ENCODE data around the gene ITPR1. TPM values are rescaled to one million over a fixed set of nuclear protein-coding genes. Genes with fewer than 3 reads are reported as not detected.

ITPR1 gene
- polyA plus RNA-seq, 1 experiment = 1.4 TPM

GRCh38 chr3:4548356-4548755 is 55.2 kb downstream of the ITPR1 start:
- Histone ChIP-seq H3K4me3 (ENCODE audit: low read depth, low read length) (no peak overlapping the region), H3K36me3 (ENCODE audit: control insufficient read depth, insufficient read depth, low read length) (no peaks in the 10 kb centered on the region), H3K27me3 (ENCODE audit: control insufficient read depth, insufficient read depth, low read length) (no peaks in the 10 kb centered on the region)
- no peak for TF ChIP-seq CTCF (IDR thresholded peaks at IDR 0.05; ENCODE audit: insufficient read depth, low read depth, low read length)
- ChIA-PET POLR2A (no interaction called here), CTCF (no interaction called here)
- DNase-seq (ENCODE audit: low read depth) = no peak

- Histone ChIP-seq H3K36me3 (ENCODE audit: control insufficient read depth, insufficient read depth, low read length) (no peaks in the 10 kb centered on the region), H3K4me3 (ENCODE audit: low read depth, low read length) (no peak overlapping the region), H3K27me3 (ENCODE audit: control insufficient read depth, insufficient read depth, low read length) (no peaks in the 10 kb centered on the region)
- POLR2A ChIA-PET = no interaction called here
- no peak for DNase-seq (ENCODE audit: low read depth)
- CTCF ChIA-PET = no interaction called here
- TF ChIP-seq CTCF (IDR thresholded peaks at IDR 0.05; ENCODE audit: insufficient read depth, low read depth, low read length) = no peak
Observed at GRCh38 chr3:4548780-4549179, 55.6 kb downstream of the ITPR1 start.

GRCh38 chr3:4549896-4550295 is 56.7 kb downstream of the ITPR1 start:
- no peak for TF ChIP-seq CTCF (IDR thresholded peaks at IDR 0.05; ENCODE audit: insufficient read depth, low read depth, low read length)
- no peak for DNase-seq (ENCODE audit: low read depth)
- Histone ChIP-seq H3K27me3 (ENCODE audit: control insufficient read depth, insufficient read depth, low read length) (no peaks in the 10 kb centered on the region), H3K4me3 (ENCODE audit: low read depth, low read length) (no peak overlapping the region), H3K36me3 (ENCODE audit: control insufficient read depth, insufficient read depth, low read length) (no peaks in the 10 kb centered on the region)
- ChIA-PET CTCF (no interaction called here), POLR2A (no interaction called here)

- ChIA-PET POLR2A (no interaction called here), CTCF (interaction anchor here (1.0 to 1.2 kb wide), 2 partner anchors 9 to 200 kb away, joined by 3 to 4 read pairs; no protein-coding TSS in a partner anchor)
- no peak for TF ChIP-seq CTCF (IDR thresholded peaks at IDR 0.05; ENCODE audit: insufficient read depth, low read depth, low read length)
- DNase-seq (ENCODE audit: low read depth) = no peak
- no peaks in the 10 kb centered on the region for H3K27me3 ChIP-seq (ENCODE audit: control insufficient read depth, insufficient read depth, low read length)
- no peak overlapping the region for H3K4me3 ChIP-seq (ENCODE audit: low read depth, low read length)
- H3K36me3 ChIP-seq (ENCODE audit: control insufficient read depth, insufficient read depth, low read length) = no peaks in the 10 kb centered on the region
Observed at GRCh38 chr3:4551051-4551711, 58.0 kb downstream of the ITPR1 start.

- Histone ChIP-seq H3K27me3 (ENCODE audit: control insufficient read depth, insufficient read depth, low read length) (no peaks in the 10 kb centered on the region), H3K4me3 (ENCODE audit: low read depth, low read length) (no peak overlapping the region), H3K36me3 (ENCODE audit: control insufficient read depth, insufficient read depth, low read length) (no peaks in the 10 kb centered on the region)
- TF ChIP-seq CTCF (IDR thresholded peaks at IDR 0.05; ENCODE audit: insufficient read depth, low read depth, low read length) = no peak
- DNase-seq (ENCODE audit: low read depth) = no peak
- ChIA-PET CTCF (interaction anchor here (1.0 to 1.2 kb wide), 2 partner anchors 8 to 201 kb away, joined by 3 to 4 read pairs; no protein-coding TSS in a partner anchor), POLR2A (no interaction called here)
Observed at GRCh38 chr3:4551794-4552442, 58.8 kb downstream of the ITPR1 start.
